Mesothelial cell of epicardium (in vitro differentiated cells): ENCODE data around the gene SH3RF3. TPM values are rescaled to one million over a fixed set of nuclear protein-coding genes. Genes with fewer than 3 reads are reported as not detected.

Experiments
- DNase-seq, 2 experiments: peaks; one replicate each; pipeline ENCODE4 v3.0.0; 2021; ENCODE audit warnings: low spot score in 2 of 2; ENCODE audit not compliant: unreplicated experiment in 2 of 2
- H3K27ac Mint-ChIP-seq: 2 replicates; pipeline ENCODE4 v1.8.0; 2021; ENCODE audit warnings: mixed read lengths
- H3K27me3 Mint-ChIP-seq: 2 replicates; pipeline ENCODE4 v1.8.0; 2021; ENCODE audit warnings: low read depth, mixed read lengths
- H3K36me3 Mint-ChIP-seq: 2 replicates; pipeline ENCODE4 v1.8.0; 2021; ENCODE audit warnings: mixed read lengths
- H3K4me1 Mint-ChIP-seq: 2 replicates; pipeline ENCODE4 v1.8.0; 2021; ENCODE audit warnings: mixed read lengths
- H3K4me3 Mint-ChIP-seq: 2 replicates; pipeline ENCODE4 v1.8.0; 2021; ENCODE audit warnings: mild to moderate bottlenecking, moderate library complexity, mixed read lengths
- H3K9me3 Mint-ChIP-seq: 2 replicates; pipeline ENCODE4 v1.8.0; 2021; ENCODE audit warnings: mixed read lengths
- CTCF ChIP-seq: fragments of 200-600 bp; sonication (generic); IDR thresholded peaks from one replicate; pipeline ENCODE4 v1.5.0; 2021; ENCODE audit warnings: antibody characterized with exemption; ENCODE audit not compliant: unreplicated experiment
- total RNA-seq: library from RNA; stranded (reverse); gene quantifications from 3 replicates; pipeline ENCODE4 v1.2.1, GENCODE V29; 2021

Gene SH3RF3
- total RNA-seq, 1 donor from 2014 or later: 2.7 TPM

GRCh38 chr2:109376115-109376514 is 247.1 kb downstream of the SH3RF3 start:
- Mint-ChIP-seq H3K27ac (no peak overlapping the region), H3K9me3 (no peaks in the 10 kb centered on the region), H3K4me3 (no peak overlapping the region), H3K36me3 (no peaks in the 10 kb centered on the region), H3K27me3 (peaks cover 17% of the 10 kb centered on the region), H3K4me1 (no peaks in the 10 kb centered on the region)
- DNase-seq: peak in 1 of 2 experiments; percentile 22
- TF ChIP-seq CTCF: no peak

- no peaks in the 10 kb centered on the region for H3K9me3 Mint-ChIP-seq
- no peak overlapping the region for H3K4me3 Mint-ChIP-seq
- no peaks in the 10 kb centered on the region for H3K4me1 Mint-ChIP-seq
- peaks cover 17% of the 10 kb centered on the region for H3K27me3 Mint-ChIP-seq
- H3K36me3 Mint-ChIP-seq: no peaks in the 10 kb centered on the region
- no peak overlapping the region for H3K27ac Mint-ChIP-seq
- TF ChIP-seq CTCF: no peak
- peak in 1 of 2 experiments; percentile 35 for DNase-seq
Measured at GRCh38 chr2:109376796-109377495, 247.9 kb downstream of the SH3RF3 start.

GRCh38 chr2:109377976-109378375 is 249.0 kb downstream of the SH3RF3 start:
- Mint-ChIP-seq H3K4me1 (peaks cover 7% of the 10 kb centered on the region), H3K36me3 (no peaks in the 10 kb centered on the region)

GRCh38 chr2:109378682-109379081 is 249.7 kb downstream of the SH3RF3 start:
- no peaks in the 10 kb centered on the region for H3K36me3 Mint-ChIP-seq
- peaks cover 17% of the 10 kb centered on the region for H3K27me3 Mint-ChIP-seq
- DNase-seq: peak in 1 of 2 experiments; percentile 31
- no peaks in the 10 kb centered on the region for H3K9me3 Mint-ChIP-seq
- no peak for TF ChIP-seq CTCF
- H3K4me3 Mint-ChIP-seq: no peak overlapping the region
- H3K4me1 Mint-ChIP-seq: peaks cover 13% of the 10 kb centered on the region
- H3K27ac Mint-ChIP-seq: no peak overlapping the region

More at GRCh38 chr2:109377976-109378375, 249.0 kb downstream of the SH3RF3 start:
- no peaks in the 10 kb centered on the region for H3K9me3 Mint-ChIP-seq
- peak in 1 of 2 experiments; percentile 21 for DNase-seq
- H3K27me3 Mint-ChIP-seq: peaks cover 17% of the 10 kb centered on the region
- no peak overlapping the region for H3K27ac Mint-ChIP-seq
- H3K4me3 Mint-ChIP-seq: no peak overlapping the region
- TF ChIP-seq CTCF: no peak

- H3K9me3 Mint-ChIP-seq: no peaks in the 10 kb centered on the region
- no peak for TF ChIP-seq CTCF
- peak in 1 of 2 experiments; percentile 6 for DNase-seq
- no peak overlapping the region for H3K4me3 Mint-ChIP-seq
- H3K4me1 Mint-ChIP-seq: peaks cover 13% of the 10 kb centered on the region
- no peak overlapping the region for H3K27ac Mint-ChIP-seq
- peaks cover 17% of the 10 kb centered on the region for H3K27me3 Mint-ChIP-seq
- no peaks in the 10 kb centered on the region for H3K36me3 Mint-ChIP-seq
Measured at GRCh38 chr2:109379507-109379906, 250.5 kb downstream of the SH3RF3 start.
